ENCODE data around the gene CERK.

Gene CERK

GRCh38 chr22:46754110-46754799 is 16.2 kb upstream of the CERK start:
- Histone ChIP-seq H3K4me1 (ENCODE audit: insufficient read depth, low read length) (no peaks in the 10 kb centered on the region), H3K27me3 (ENCODE audit: insufficient read depth, low read length) (no peaks in the 10 kb centered on the region), H3K9ac (ENCODE audit: low read depth, low read length) (no peak overlapping the region), H3K9me3 (ENCODE audit: insufficient read depth, low read depth, low read length) (peaks cover 25% of the 10 kb centered on the region), H3K27ac (ENCODE audit: low read length) (no peak overlapping the region), H3K4me3 (ENCODE audit: low read length) (no peak overlapping the region), H3K36me3 (ENCODE audit: insufficient read depth, low read depth, low read length) (peaks cover 7% of the 10 kb centered on the region; the same call in 1 of the 2 replicates)

GRCh38 chr22:46753761-46754109 is 15.7 kb upstream of the CERK start:
- Histone ChIP-seq H3K36me3 (ENCODE audit: insufficient read depth, low read depth, low read length) (peaks cover 7% of the 10 kb centered on the region; the same call in 1 of the 2 replicates), H3K9ac (ENCODE audit: low read depth, low read length) (no peak overlapping the region), H3K9me3 (ENCODE audit: insufficient read depth, low read depth, low read length) (peaks cover 25% of the 10 kb centered on the region), H3K4me1 (ENCODE audit: insufficient read depth, low read length) (no peaks in the 10 kb centered on the region), H3K27me3 (ENCODE audit: insufficient read depth, low read length) (no peaks in the 10 kb centered on the region), H3K27ac (ENCODE audit: low read length) (no peak overlapping the region), H3K4me3 (ENCODE audit: low read length) (no peak overlapping the region)

- Histone ChIP-seq H3K4me1 (ENCODE audit: insufficient read depth, low read length) (no peaks in the 10 kb centered on the region), H3K27ac (ENCODE audit: low read length) (no peak overlapping the region), H3K27me3 (ENCODE audit: insufficient read depth, low read length) (0 out of 2 replicates have a peak, but pooled peaks cover under 1% of the 10 kb centered on the region), H3K9ac (ENCODE audit: low read depth, low read length) (no peak overlapping the region), H3K4me3 (ENCODE audit: low read length) (no peak overlapping the region), H3K36me3 (ENCODE audit: insufficient read depth, low read depth, low read length) (peaks cover 7% of the 10 kb centered on the region; the same call in 1 of the 2 replicates), H3K9me3 (ENCODE audit: insufficient read depth, low read depth, low read length) (peaks cover 25% of the 10 kb centered on the region)
These were observed 15.3 kb upstream of the CERK start for GRCh38 chr22:46753360-46753759.

GRCh38 chr22:46752988-46753310 is 14.9 kb upstream of the CERK start:
- Histone ChIP-seq H3K9me3 (ENCODE audit: insufficient read depth, low read depth, low read length) (peaks cover 25% of the 10 kb centered on the region), H3K9ac (ENCODE audit: low read depth, low read length) (no peak overlapping the region), H3K36me3 (ENCODE audit: insufficient read depth, low read depth, low read length) (peaks cover 7% of the 10 kb centered on the region; the same call in 1 of the 2 replicates), H3K27ac (ENCODE audit: low read length) (no peak overlapping the region), H3K27me3 (ENCODE audit: insufficient read depth, low read length) (peaks cover 4% of the 10 kb centered on the region; the same call in 1 of the 2 replicates), H3K4me3 (ENCODE audit: low read length) (no peak overlapping the region), H3K4me1 (ENCODE audit: insufficient read depth, low read length) (no peaks in the 10 kb centered on the region)

GRCh38 chr22:46752286-46752987 is 14.4 kb upstream of the CERK start:
- H3K27ac ChIP-seq (ENCODE audit: low read length): no peak overlapping the region

GRCh38 chr22:46750863-46751443 is 12.9 kb upstream of the CERK start:
- peaks cover 11% of the 10 kb centered on the region for H3K9me3 ChIP-seq (ENCODE audit: insufficient read depth, low read depth, low read length)
- no peaks in the 10 kb centered on the region for H3K4me1 ChIP-seq (ENCODE audit: insufficient read depth, low read length)
- no peak overlapping the region for H3K4me3 ChIP-seq (ENCODE audit: low read length)
- no peak overlapping the region for H3K27ac ChIP-seq (ENCODE audit: low read length)
- no peaks in the 10 kb centered on the region for H3K36me3 ChIP-seq (ENCODE audit: insufficient read depth, low read depth, low read length)
- H3K9ac ChIP-seq (ENCODE audit: low read depth, low read length): no peak overlapping the region
- H3K27me3 ChIP-seq (ENCODE audit: insufficient read depth, low read length): peaks cover 21% of the 10 kb centered on the region; the same call in 1 of the 2 replicates

More at GRCh38 chr22:46752286-46752987, 14.4 kb upstream of the CERK start:
- Histone ChIP-seq H3K4me1 (ENCODE audit: insufficient read depth, low read length) (no peaks in the 10 kb centered on the region), H3K9ac (ENCODE audit: low read depth, low read length) (no peak overlapping the region), H3K27me3 (ENCODE audit: insufficient read depth, low read length) (peaks cover 9% of the 10 kb centered on the region; the same call in 1 of the 2 replicates), H3K4me3 (ENCODE audit: low read length) (no peak overlapping the region), H3K36me3 (ENCODE audit: insufficient read depth, low read depth, low read length) (peaks cover 6% of the 10 kb centered on the region; the same call in 1 of the 2 replicates), H3K9me3 (ENCODE audit: insufficient read depth, low read depth, low read length) (peaks cover 25% of the 10 kb centered on the region)

- peaks cover 21% of the 10 kb centered on the region; the same call in 1 of the 2 replicates for H3K27me3 ChIP-seq (ENCODE audit: insufficient read depth, low read length)
- H3K9ac ChIP-seq (ENCODE audit: low read depth, low read length): no peak overlapping the region
- H3K4me1 ChIP-seq (ENCODE audit: insufficient read depth, low read length): no peaks in the 10 kb centered on the region
- H3K4me3 ChIP-seq (ENCODE audit: low read length): no peak overlapping the region
- no peak overlapping the region for H3K27ac ChIP-seq (ENCODE audit: low read length)
- H3K36me3 ChIP-seq (ENCODE audit: insufficient read depth, low read depth, low read length): no peaks in the 10 kb centered on the region
- H3K9me3 ChIP-seq (ENCODE audit: insufficient read depth, low read depth, low read length): peaks cover 7% of the 10 kb centered on the region
These were observed 12.4 kb upstream of the CERK start for GRCh38 chr22:46750530-46750800.

GRCh38 chr22:46749682-46750529 is 11.9 kb upstream of the CERK start:
- H3K36me3 ChIP-seq (ENCODE audit: insufficient read depth, low read depth, low read length): no peaks in the 10 kb centered on the region
- peaks cover 4% of the 10 kb centered on the region for H3K9me3 ChIP-seq (ENCODE audit: insufficient read depth, low read depth, low read length)
- H3K27me3 ChIP-seq (ENCODE audit: insufficient read depth, low read length): peaks cover 21% of the 10 kb centered on the region; the same call in 1 of the 2 replicates
- H3K27ac ChIP-seq (ENCODE audit: low read length): no peak overlapping the region
- H3K9ac ChIP-seq (ENCODE audit: low read depth, low read length): no peak overlapping the region
- no peaks in the 10 kb centered on the region for H3K4me1 ChIP-seq (ENCODE audit: insufficient read depth, low read length)
- H3K4me3 ChIP-seq (ENCODE audit: low read length): no peak overlapping the region

GRCh38 chr22:46748908-46749675 is 11.0 kb upstream of the CERK start:
- Histone ChIP-seq H3K9me3 (ENCODE audit: insufficient read depth, low read depth, low read length) (peaks cover 2% of the 10 kb centered on the region; the same call in 1 of the 2 replicates), H3K4me1 (ENCODE audit: insufficient read depth, low read length) (no peaks in the 10 kb centered on the region), H3K27me3 (ENCODE audit: insufficient read depth, low read length) (peaks cover 21% of the 10 kb centered on the region; the same call in 1 of the 2 replicates), H3K9ac (ENCODE audit: low read depth, low read length) (no peak overlapping the region), H3K36me3 (ENCODE audit: insufficient read depth, low read depth, low read length) (no peaks in the 10 kb centered on the region), H3K27ac (ENCODE audit: low read length) (no peak overlapping the region), H3K4me3 (ENCODE audit: low read length) (no peak overlapping the region)

GRCh38 chr22:46748206-46748907 is 10.3 kb upstream of the CERK start:
- Histone ChIP-seq H3K4me1 (ENCODE audit: insufficient read depth, low read length) (no peaks in the 10 kb centered on the region), H3K27ac (ENCODE audit: low read length) (no peak overlapping the region), H3K9me3 (ENCODE audit: insufficient read depth, low read depth, low read length) (no peaks in the 10 kb centered on the region), H3K36me3 (ENCODE audit: insufficient read depth, low read depth, low read length) (no peaks in the 10 kb centered on the region), H3K4me3 (ENCODE audit: low read length) (no peak overlapping the region), H3K27me3 (ENCODE audit: insufficient read depth, low read length) (peaks cover 21% of the 10 kb centered on the region; the same call in 1 of the 2 replicates), H3K9ac (ENCODE audit: low read depth, low read length) (no peak overlapping the region)

Measured in iPS-20b (cell line).